IMR-90 (cell line): Measurements from ENCODE around the gene PLCB3. TPM values are rescaled to one million over a fixed set of nuclear protein-coding genes. Genes with fewer than 3 reads are reported as not detected.

Experiments
- NFE2L2 ChIP-seq: fragments of 150-350 bp; IDR thresholded peaks from 2 replicates; pipeline ENCODE4 v1.6.1; 2016; ENCODE audit warnings: low read depth, mild to moderate bottlenecking, low read length
- polyA plus RNA-seq, 3 experiments: library from polyadenylated mRNA; depleted of rRNA; stranded (reverse); fragments of >200 nt; gene quantifications; 2 replicates each; pipeline ENCODE4 v1.2.3, GENCODE V29; 2012; ENCODE audit warnings: low replicate concordance in 1 of 3
- total RNA-seq: library from RNA; depleted of rRNA; stranded (reverse); fragments of >200 nt; gene quantifications from 2 replicates; pipeline ENCODE4 v1.2.3, GENCODE V29; 2012
- TF ChIP-seq, protein P1 (sequence below): fragments of 150-350 bp; IDR thresholded peaks from 2 replicates; pipeline ENCODE4 v1.6.1; 2017; ENCODE audit warnings: mild to moderate bottlenecking, antibody characterized with exemption, low read length, low read depth

The PLCB3 gene
- total and polyA plus RNA-seq, 2 of the 4 experiments (the other 2 are of a cell fraction): 23.9 to 24.9 TPM

DNA sequence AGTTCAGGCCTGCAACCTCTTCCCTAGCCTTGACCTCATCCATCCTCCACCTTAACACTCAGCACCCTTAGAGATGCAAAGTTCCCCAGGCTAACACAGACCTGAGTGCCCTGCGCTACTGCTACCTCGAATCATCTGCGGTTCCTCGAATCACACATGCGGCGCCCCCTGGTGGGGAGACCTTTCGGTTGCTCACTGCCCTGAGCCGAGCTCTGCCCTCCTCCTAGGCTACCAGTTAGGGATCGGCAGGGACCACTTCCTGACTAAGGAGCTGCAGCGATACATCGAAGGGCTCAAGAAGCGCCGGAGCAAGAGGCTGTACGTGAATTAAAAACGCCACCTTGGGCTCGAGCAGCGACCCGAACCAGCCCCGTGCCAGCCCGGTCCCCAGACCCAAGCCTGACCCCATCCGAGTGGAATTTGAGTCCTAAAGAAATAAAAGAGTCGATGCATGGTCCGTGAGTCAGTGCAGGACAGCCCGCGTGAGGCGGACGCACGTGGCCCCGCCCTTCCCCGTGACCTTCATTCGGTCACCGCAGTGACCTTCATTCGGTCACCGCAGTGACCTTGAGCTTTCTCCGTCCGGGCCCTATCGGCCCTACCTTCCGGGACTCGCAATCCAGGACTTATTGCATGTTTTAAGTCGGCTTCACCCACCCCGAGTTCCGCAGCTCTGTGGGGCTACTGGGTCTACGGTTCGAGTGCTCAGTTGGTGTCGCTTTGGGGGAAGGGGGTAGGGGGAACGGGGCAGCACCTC is 53.2 kb downstream of the PLCB3 start (continued):
- TF ChIP-seq, protein P1, sequence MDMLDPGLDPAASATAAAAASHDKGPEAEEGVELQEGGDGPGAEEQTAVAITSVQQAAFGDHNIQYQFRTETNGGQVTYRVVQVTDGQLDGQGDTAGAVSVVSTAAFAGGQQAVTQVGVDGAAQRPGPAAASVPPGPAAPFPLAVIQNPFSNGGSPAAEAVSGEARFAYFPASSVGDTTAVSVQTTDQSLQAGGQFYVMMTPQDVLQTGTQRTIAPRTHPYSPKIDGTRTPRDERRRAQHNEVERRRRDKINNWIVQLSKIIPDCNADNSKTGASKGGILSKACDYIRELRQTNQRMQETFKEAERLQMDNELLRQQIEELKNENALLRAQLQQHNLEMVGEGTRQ: peak; percentile 70
- no peak for TF ChIP-seq NFE2L2
